ENCODE measurements around the gene MN1.

GRCh38 chr22:27749597-27750225, 51.8 kb downstream of the MN1 start:
- TF ChIP-seq CTCF (IDR thresholded peaks at IDR 0.05; ENCODE audit: insufficient read depth, low read length, poor library complexity, severe bottlenecking) (no peak), EZH2phosphoT487 (conservative IDR thresholded peaks at IDR 0.05; ENCODE audit: low read length) (no peak)

Data from SU-DHL-6 (cell line).